GM12891 (cell line): ENCODE results near the gene IFI44.

Source experiments
- POLR2AphosphoS5 ChIP-seq: IDR thresholded peaks from 2 replicates; pipeline ENCODE4 v1.6.1; 2011; ENCODE audit warnings: low read depth, low read length, control low read depth
- SPI1 ChIP-seq: IDR thresholded peaks from 2 replicates; pipeline ENCODE4 v1.6.1; 2011; ENCODE audit warnings: low read depth, low read length, control low read depth

DNA sequence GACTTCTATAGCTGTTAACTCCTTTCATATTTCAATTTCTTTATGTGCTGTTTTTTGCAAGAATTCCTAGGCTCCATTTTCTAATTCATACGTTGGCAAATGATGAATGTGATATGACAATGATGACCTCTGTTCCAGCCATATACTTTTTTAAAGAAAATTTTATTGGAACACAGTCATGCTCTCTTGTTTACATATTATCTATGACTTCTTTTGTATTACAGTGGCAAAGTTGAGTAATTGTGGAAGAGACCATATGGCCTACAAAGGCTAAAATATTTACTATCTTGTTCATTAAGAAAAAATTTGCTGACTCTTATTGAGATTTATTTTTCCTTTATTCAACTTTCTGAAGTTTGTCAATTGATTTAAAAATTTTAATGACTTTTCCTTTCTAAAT is 22.3 kb upstream of the IFI44 start:
- TF ChIP-seq POLR2AphosphoS5 = no peak
- TF ChIP-seq SPI1 = no peak
